Measurements from ENCODE around the gene DCUN1D2. TPM values are rescaled to one million over a fixed set of nuclear protein-coding genes. Genes with fewer than 3 reads are reported as not detected.

DCUN1D2 gene
- total RNA-seq, 1 experiment from 2014 or later: 8.5 TPM

GRCh38 chr13:113428871-113429607, 61.5 kb downstream of the DCUN1D2 start:
- no peak for DNase-seq (ENCODE audit: extremely low read depth, low read depth)

GRCh38 chr13:113428469-113428865, 62.0 kb downstream of the DCUN1D2 start:
- DNase-seq (ENCODE audit: extremely low read depth, low read depth): no peak

GRCh38 chr13:113427562-113428468, 62.7 kb downstream of the DCUN1D2 start:
- DNase-seq (ENCODE audit: extremely low read depth, low read depth): no peak

- no peak for DNase-seq (ENCODE audit: extremely low read depth, low read depth)
Measured at GRCh38 chr13:113426591-113426986, 63.9 kb downstream of the DCUN1D2 start.

GRCh38 chr13:113425941-113426590, 64.4 kb downstream of the DCUN1D2 start:
- DNase-seq (ENCODE audit: extremely low read depth, low read depth): no peak

- DNase-seq (ENCODE audit: extremely low read depth, low read depth): no peak
Measured at GRCh38 chr13:113423520-113424163, 66.9 kb downstream of the DCUN1D2 start.

- no peak for DNase-seq (ENCODE audit: extremely low read depth, low read depth)
Measured at GRCh38 chr13:113422807-113423519, 67.5 kb downstream of the DCUN1D2 start.

GRCh38 chr13:113421673-113422270, 68.7 kb downstream of the DCUN1D2 start:
- no peak for DNase-seq (ENCODE audit: extremely low read depth, low read depth)

- no peak for DNase-seq (ENCODE audit: extremely low read depth, low read depth)
Measured at GRCh38 chr13:113420833-113421600, 69.5 kb downstream of the DCUN1D2 start.

GRCh38 chr13:113420232-113420631, 70.3 kb downstream of the DCUN1D2 start:
- DNase-seq (ENCODE audit: extremely low read depth, low read depth): no peak

GRCh38 chr13:113419531-113420193, 70.8 kb downstream of the DCUN1D2 start:
- DNase-seq (ENCODE audit: extremely low read depth, low read depth): no peak

GRCh38 chr13:113418722-113419049, 71.8 kb downstream of the DCUN1D2 start:
- DNase-seq (ENCODE audit: extremely low read depth, low read depth): no peak

GRCh38 chr13:113417836-113418721, 72.4 kb downstream of the DCUN1D2 start:
- no peak for DNase-seq (ENCODE audit: extremely low read depth, low read depth)

GRCh38 chr13:113417008-113417751, 73.3 kb downstream of the DCUN1D2 start:
- DNase-seq (ENCODE audit: extremely low read depth, low read depth): no peak

GRCh38 chr13:113415825-113416224, 74.7 kb downstream of the DCUN1D2 start:
- DNase-seq (ENCODE audit: extremely low read depth, low read depth): no peak

GRCh38 chr13:113415032-113415431, 75.5 kb downstream of the DCUN1D2 start:
- no peak for DNase-seq (ENCODE audit: extremely low read depth, low read depth)

GRCh38 chr13:113414335-113414734, 76.2 kb downstream of the DCUN1D2 start:
- DNase-seq (ENCODE audit: extremely low read depth, low read depth): no peak

Data from NCI-H460 (cell line).